ENCODE measurements around the gene SH3PXD2B.

DNA sequence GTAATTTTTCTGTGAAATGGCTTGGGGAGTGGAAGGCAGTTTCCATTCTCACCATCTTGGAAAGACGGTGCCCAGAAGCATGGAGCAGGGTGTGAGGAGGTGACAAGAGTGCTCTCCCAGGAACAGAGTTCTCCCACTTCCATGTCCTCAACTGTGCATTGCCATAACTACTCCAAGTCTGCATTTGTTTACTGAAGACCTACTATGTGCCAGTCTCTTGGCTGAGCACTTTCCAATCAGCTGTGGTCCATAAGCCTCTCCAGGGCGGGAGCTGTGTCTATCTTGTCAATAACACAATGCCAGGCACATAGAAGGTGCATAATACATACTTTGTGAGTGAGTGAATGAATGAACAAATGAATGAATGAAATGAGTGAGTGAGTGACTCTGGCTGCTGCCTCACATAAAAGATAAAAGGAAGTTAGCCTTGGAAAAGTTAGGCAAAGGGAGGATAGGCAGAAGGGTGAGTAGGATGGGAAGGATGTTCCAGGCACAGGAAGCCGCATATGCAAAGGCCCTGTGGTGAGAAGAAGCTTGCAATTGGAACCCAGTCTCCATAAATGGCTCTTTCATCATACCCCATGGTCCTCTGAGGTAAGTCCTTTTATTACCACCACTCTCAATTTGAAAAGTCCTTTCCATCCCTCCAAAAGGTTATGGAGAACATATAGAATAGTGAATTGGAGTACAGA, 31.3 kb upstream of the SH3PXD2B start:
- TF ChIP-seq, protein P1, sequence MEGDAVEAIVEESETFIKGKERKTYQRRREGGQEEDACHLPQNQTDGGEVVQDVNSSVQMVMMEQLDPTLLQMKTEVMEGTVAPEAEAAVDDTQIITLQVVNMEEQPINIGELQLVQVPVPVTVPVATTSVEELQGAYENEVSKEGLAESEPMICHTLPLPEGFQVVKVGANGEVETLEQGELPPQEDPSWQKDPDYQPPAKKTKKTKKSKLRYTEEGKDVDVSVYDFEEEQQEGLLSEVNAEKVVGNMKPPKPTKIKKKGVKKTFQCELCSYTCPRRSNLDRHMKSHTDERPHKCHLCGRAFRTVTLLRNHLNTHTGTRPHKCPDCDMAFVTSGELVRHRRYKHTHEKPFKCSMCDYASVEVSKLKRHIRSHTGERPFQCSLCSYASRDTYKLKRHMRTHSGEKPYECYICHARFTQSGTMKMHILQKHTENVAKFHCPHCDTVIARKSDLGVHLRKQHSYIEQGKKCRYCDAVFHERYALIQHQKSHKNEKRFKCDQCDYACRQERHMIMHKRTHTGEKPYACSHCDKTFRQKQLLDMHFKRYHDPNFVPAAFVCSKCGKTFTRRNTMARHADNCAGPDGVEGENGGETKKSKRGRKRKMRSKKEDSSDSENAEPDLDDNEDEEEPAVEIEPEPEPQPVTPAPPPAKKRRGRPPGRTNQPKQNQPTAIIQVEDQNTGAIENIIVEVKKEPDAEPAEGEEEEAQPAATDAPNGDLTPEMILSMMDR (IDR thresholded peaks at IDR 0.05), result no peak
- no peak for TF ChIP-seq POLR2AphosphoS5 (IDR thresholded peaks at IDR 0.05)
- no peak for TF ChIP-seq EP300 (IDR thresholded peaks at IDR 0.05)

All from upper lobe of left lung (tissue), 4 donors.